Activated effector memory CD4-positive, alpha-beta T cell treated with anti-CD3 and anti-CD28 coated beads, Interleukin-2, amount 50 U/mL, for 16 hours (primary cell): Measurements from ENCODE around the gene PYCR2.
"Not testable (repeated sequence)": the region's sequence is repeated elsewhere in the genome, so short reads cannot be mapped to it uniquely, and the experiment has no call there.

ENCODE experiments used
- DNase-seq: peaks from one replicate; pipeline ENCODE4 v3.0.0-alpha.2; 2020

The PYCR2 gene

DNA sequence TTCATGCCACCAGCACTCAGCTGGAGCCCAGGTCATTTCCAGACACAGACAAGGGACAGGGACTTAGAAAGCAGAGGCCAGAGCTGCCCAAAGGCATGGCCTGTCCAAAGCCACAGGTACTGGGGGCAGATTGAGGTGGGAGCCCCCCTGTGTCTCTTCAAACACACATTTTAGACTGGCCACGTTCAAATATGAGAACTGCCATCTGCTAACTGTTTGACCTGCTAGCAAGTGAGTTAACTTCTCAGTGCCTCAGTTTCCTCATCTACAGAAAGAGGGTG, 17.8 kb upstream of the PYCR2 start:
- DNase-seq, result no peak

DNA sequence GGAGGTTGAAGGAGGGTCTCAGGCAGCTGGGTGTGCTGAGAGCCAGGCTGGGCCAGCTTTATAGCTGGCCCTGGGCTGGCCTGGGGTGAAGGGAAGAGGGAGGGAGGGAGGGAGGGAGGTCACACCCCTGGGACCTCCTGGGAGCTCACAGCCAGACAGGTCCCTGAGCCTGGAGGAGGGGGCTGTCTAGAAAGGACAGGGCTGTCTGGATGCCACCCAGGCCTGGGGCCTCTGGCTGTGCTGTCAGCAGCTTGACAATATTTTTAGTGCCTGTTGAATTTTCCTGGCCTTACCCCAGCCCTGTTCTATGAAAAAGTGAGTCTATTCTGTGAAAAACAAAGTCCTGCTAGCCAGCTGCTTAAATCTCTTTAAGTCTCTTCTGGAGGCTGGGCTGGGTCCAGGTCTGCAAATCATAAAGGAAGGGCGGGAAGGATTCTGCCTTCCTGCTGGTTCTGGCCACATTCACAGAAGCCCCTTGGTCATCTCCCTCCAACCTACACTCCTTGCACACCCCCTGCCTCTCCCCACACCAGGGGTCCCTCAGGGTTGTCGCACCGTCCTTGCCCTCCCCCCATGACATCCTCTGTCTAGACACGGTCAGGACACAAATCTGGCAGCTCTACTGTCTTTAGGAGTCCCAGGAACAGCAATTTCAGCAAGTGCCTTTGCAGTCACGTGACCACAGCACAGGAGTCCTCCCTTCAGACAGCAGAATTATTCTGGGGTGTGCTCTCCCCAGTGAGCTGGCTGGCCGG, 17.3 kb upstream of the PYCR2 start, which contains the start of gene LEFTY2:
Gene LEFTY2, minus strand, starts transcription at position 34 of the 755 bp plus-strand sequence. CDS start 80 bp downstream, outside the sequence.
- DNase-seq, result no peak

DNA sequence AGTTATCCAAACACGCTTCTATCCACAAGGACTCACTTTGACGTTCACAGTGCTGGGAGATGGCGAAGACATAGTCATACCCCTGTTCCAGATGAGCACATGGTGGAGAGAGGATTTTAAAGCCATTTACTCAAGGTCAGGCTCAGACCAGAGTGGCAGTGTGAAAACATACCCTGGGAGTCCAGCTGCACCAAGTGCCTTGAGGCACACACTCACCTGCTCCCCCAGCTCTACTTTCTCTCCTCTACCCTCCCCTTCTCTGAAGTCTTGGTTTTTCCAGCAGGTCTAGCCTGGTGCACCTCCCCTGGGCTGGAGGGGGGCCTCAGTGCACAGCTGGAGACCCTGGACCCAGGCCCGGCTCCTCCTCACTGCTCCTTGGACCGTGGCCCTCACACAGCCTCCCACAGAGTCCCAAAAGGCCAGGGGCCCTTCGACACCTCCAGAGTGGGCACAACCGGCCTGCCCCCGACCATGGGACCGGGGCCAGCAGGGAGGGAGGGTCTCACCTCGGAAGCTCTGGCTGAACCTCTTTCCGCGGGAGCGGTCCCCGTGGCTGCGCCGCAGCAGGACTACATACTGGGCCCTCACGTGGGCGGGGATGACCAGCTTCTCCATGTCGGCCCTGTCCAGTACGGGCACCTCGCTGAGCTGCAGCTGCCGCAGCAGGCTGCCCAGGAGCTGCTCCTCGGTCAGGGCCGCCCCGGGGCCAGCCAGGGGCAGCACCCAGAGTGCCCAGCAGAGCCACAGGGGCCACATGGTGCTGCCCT, 16.5 kb upstream of the PYCR2 start:
- no peak for DNase-seq

DNA sequence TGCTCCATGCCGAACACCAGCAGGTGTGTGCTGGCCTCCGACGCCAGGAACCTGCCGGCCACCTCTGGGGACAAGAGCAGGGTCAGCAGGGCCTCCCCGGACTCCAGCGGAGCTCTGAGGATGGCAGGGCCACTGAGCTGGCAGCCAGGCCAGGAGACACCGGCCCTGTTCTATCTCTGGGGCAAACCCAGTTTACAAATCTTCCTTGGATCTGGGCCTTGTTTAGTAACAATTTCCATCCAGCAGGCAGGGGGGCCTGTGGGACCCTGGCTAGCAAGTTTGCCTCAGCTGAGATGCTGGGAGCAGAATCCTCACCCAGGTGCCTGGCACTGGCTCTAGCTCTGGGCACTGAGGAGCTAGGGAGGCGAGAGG, 15.9 kb upstream of the PYCR2 start:
- not testable (repeated sequence) for DNase-seq

DNA sequence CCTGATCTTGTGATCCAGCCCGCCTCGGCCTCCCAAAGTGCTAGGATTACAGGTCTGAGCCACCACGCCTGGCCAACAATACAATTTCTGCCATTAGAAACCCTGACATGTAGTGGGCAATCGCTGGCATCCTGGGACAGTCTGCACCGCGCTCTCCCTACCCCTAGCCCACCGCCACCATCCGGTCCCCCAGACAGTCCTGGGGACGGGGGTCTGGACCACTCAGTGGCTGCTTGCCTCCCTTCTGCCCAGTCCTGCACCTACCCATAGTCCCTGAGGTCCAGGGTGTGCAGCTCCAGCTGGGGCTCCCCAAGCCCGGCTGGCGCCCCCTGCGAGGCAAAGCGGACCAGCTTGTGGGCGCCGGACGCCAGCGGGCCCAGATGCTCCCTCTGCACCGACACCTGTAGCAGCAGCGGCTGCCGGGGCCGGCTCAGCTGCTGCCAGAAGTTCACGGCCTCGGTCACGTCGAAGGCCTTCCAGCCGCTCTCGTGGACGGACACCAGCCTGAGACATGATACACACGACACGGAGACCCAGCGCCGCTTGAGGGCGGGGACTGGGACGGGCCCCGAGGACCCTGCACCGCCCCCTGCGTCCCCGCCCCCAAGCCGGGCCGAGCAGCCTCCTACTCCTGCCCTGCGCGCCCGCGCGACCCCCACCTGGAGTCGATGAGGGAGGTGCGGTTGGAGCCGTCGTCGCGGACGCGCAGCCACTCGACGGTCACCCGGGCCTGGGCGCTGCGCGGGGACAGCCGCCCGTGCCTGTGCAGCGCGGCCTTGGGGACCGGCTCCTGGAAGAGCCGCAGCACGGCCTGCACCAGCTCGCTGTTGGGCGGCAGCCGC, 15.3 kb upstream of the PYCR2 start:
- DNase-seq, result not testable (repeated sequence)

DNA sequence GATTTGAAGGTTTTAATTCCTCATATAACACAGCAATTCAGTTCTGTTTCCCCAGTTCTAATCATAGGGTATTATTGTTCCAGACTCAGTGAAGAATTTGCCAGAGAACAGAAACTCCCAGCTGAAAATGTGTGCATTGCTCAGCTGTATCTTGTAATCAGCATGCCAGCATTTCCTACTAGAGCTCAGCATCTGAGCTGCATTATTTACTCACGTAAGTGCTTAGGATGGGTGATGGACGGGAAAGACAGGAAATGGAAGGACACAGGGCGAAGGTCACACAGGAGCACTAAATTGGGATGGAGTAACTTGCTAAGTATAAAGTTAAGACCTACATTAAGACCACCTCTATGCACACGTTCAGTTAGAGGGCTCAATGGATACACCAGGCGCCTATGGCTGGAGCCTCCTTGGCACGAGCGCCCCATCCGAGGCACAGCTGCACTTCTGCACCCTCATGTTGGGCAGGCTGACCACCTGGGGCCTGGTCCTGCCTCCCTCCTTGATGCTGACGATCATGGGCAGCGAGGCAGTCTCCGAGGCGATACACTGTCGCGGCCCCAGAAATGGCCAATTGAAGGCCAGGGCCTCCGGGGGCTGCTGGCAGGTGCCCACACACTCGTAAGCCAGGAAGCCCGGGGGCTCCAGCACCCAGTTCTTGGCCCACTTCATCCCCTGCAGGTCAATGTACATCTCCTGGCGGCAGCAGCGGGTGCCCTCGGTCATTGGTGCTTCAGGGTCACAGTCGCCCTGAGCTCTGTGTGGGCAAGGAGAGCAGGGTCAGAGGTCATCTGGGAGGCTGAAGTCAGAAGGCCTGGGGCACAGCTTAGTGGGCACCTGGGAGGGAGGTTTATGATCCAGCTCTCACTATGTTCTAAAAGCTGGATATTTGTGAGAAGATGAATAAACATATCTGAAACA, 13.3 kb upstream of the PYCR2 start:
- no peak for DNase-seq

- DNase-seq, result no peak
Observed at GRCh38 chr1:225936523-225936922, 12.5 kb upstream of the PYCR2 start.

DNA sequence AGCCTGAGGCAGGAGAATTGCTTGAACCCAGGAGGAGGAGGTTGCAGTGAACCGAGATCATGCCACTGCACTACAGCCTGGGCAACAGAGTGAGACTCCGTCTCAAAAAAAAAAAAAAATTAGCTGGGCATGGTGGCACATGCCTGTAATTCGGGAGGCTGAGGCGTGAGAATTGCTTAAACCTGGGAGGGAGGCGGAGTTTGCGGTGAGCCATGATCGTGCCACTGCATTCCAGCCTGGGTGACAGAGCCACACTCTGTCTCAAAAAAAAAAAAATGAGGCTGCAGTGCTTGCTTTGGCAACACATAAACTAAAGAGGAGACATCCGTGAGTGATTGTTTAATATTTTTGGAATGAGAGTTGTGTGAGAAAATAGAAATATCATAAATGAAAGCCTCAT, 12.0 kb upstream of the PYCR2 start:
- DNase-seq, result not testable (repeated sequence)

GRCh38 chr1:225934711-225935110, 10.7 kb upstream of the PYCR2 start:
- no peak for DNase-seq

DNA sequence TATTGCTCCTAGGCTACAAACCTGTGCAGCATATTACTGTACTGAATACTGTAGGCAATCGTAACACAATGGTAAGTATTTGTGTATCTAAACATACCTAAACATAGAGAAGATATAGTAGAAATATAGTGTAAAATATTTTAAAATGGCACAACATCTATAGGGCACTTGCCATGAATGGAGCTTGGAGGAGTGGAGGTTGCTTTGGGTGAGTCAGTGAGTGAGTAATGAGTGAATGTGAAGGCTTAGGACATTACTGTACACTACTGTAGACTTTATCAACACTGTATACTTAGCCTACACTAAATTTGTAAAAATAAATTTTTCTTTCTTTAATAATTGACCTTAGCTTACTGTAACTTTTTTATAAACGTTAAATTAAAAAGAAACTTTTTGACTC, 9.0 kb upstream of the PYCR2 start:
- DNase-seq, result no peak

DNA sequence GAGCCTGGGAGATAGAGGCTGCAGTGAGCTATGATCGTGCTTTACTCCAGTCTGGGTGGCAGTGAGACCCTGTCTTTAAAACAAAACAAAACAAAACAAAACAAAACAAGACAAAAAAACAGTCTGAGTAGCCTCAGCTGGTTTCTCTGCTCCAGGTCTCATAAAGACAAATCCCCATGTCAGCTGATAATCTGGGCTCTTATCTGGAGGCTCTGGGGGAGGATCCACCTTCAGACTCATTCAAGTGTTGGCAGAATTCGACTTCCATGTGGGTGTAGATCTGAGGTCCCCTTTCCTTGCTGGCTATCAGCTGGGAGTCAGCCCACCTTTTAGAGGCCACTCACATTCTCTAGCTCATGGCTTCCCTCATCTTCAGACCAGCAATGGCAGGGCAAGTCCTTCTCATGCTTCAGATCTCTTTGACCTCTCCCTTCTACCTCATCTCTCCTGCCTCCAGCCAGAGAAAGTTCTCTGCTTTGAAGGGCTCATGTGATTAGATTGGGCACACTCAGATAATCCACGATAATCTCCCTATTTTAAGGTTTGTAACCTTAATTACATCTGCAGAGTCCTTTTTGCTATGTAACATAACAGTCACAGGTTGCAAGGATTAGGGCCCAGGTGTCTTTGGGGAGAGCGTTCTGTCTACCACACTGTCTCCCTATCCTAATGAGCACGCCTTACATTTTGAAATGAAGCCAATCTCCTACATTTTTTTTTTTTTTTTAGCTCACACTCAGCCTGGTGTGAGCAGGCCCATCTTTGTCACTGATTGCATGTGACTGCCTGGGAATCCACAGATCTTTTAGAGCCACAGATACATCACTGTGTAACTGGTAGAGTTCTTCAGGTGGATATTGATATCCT, 7.5 kb upstream of the PYCR2 start:
- DNase-seq, result no peak

DNA sequence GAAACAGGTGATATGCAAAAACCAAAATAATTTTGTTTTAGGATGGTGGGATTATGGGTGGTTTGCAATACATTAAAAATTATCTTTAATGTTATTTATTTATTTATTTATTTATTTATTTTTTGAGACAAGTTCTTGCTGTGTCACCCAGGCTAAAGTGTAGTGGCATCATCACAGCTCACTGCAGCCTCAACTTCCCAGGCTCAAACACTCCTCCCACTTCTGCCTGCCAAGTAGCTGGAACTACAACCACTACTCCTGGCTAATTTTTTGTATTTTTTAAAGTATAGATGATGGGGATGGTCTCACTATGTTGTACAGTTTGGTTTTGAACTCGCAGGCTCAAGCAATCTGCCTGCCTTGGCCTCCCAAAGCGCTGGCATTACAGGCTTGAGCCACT, 6.5 kb upstream of the PYCR2 start:
- DNase-seq, result no peak

DNA sequence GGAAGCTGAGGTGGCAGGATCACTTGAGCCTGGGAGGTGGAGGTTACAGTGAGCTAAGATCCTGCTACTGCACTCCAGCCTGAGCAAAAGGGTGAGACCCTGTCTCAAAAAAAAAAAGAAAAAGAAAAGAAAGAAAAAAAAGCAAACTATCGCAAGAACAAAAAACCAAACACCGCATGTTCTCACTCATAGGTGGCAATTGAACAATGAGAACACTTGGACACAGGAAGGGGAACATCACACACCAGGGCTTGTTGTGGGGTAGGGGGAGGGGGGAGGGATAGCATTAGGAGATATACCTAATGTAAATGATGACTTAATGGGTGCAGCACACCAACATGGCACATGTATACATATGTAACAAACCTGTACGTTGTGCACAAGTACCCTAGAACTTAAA, 5.4 kb upstream of the PYCR2 start:
- DNase-seq, result not testable (repeated sequence)

- DNase-seq, result no peak
Observed at GRCh38 chr1:225928186-225929175, 4.4 kb upstream of the PYCR2 start.

GRCh38 chr1:225926551-225927113, 2.6 kb upstream of the PYCR2 start:
- DNase-seq, result no peak

DNA sequence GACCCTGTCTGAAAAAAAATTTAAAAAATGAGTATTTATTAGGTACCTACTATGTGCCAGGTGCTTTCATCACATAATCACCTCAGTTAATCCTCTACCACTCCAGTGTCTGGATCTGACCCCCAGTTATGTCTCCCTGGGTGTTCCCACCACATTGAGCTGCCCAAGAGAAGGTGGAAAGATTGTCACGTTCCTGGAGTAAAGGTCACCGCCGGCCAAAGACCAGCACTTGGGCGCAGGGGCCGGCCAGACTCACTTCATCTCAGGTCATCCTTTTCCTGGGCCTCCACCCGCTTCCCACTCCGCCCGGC, 714 bp downstream of the PYCR2 start:
- DNase-seq, result no peak

DNA sequence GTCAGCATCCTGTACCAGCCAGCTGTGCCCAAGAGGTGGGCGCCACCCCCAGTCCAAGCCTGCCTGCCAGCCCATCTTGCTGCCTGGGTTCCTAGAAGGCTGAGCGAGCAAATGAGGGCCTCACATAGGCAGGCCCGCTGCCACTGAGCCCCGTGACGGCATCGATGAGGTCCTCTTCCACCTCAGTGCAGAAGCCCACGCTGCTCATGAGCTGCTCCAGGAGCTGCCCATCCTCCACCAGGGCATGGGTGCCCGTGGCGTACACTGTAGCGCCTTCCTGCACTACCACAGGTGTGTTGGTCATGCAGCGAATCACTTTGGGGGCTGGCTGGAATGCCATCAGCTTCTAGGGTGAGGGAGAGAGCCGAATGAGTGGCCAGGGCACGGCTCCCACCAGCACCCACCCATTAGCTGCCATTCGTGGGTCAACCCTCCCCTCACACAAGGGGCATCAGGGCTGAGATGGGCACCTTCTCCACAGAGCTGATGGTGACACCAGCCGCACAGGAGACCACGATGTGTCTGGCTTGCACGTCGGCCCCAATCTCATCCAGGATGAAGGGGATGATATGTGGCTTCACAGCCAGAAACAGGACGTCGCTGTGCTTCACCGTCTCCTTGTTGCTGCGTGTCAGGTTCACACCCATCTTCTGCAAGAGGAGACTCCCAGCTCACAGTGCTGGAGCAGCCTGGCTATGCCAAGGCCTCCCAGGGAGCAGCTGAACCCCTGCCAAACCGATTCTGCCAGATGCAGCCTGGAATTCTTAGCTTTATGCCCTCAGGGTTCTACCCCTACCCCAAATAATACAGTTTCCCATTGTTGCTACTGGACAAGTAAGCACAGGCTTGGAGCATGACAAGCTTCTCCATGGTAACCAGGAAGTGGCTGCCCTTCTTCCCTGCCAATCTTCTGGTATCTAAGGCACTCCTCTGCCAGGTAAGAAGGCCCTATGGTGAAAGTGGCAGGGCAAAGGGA, 2.0 kb downstream of the PYCR2 start:
- no peak for DNase-seq

DNA sequence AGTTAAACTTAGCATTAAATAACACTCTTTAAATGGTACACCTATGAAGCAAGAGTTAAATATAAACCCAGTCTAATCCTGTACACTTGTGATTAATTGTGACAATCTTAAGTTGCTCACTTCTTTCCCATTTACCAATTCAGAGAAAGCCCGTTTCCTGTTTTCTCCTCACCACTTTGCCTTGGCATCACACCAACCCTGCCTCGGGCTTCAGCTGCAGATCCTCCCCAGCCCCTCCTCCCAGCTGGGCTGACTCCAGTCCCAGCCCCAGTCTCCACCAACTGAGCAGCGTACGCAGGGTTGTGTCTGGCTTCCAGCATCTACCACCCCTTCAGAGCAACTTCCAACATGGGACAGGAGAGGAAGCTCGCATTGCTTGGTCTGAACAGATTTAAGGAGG, 4.1 kb downstream of the PYCR2 start:
- DNase-seq, result no peak

- no peak for DNase-seq
Observed at GRCh38 chr1:225918280-225918679, 5.8 kb downstream of the PYCR2 start.
